ENCODE results near the gene KCNJ5.

GRCh38 chr11:128867277-128867676 lies 23.9 kb upstream of the KCNJ5 start, which contains the start of gene KCNJ1:
- TF ChIP-seq MAX (IDR thresholded peaks at IDR 0.05) (no peak), USF1 (IDR thresholded peaks at IDR 0.05) (no peak), EP300 (IDR thresholded peaks at IDR 0.05; ENCODE audit: borderline replicate concordance) (no peak), REST (IDR thresholded peaks at IDR 0.05; ENCODE audit: low read depth) (no peak), RAD21 (IDR thresholded peaks at IDR 0.05; ENCODE audit: low read depth) (no peak), CREB1 (IDR thresholded peaks at IDR 0.05; ENCODE audit: low read depth) (no peak)
